GM23338 (cell line): Measurements from ENCODE around the gene OR1B1. TPM values are rescaled to one million over a fixed set of nuclear protein-coding genes. Genes with fewer than 3 reads are reported as not detected.

Experiments used
- ATAC-seq: fragments of 200-7000 bp; cut with Tn5 transposase; 3 replicates; pipeline ENCODE4 v1.9.1; 2020
- DNase-seq: peaks from one replicate; pipeline ENCODE4 v3.0.0-alpha.2; 2015; ENCODE audit warnings: low spot score
- H2AFZ ChIP-seq: fragments of 200-600 bp; sonication (generic); 2 replicates; pipeline ENCODE4 v1.8.0; 2016; ENCODE audit warnings: antibody characterized with exemption, mild to moderate bottlenecking, moderate library complexity
- H3F3A ChIP-seq: fragments of 200-600 bp; sonication (generic); replicated peaks from 2 replicates; pipeline ENCODE4 v1.8.0; 2017; ENCODE audit warnings: antibody characterized with exemption, mixed run types, low read depth
- H3K27ac ChIP-seq: fragments of 200-600 bp; sonication (generic); 2 replicates; pipeline ENCODE4 v1.6.1; 2016; ENCODE audit warnings: low read depth
- H3K27me3 ChIP-seq: fragments of 200-600 bp; sonication (generic); 2 replicates; pipeline ENCODE4 v1.8.0; 2016; ENCODE audit warnings: mild to moderate bottlenecking, mixed run types, moderate library complexity; ENCODE audit not compliant: insufficient read depth
- H3K36me3 ChIP-seq: fragments of 200-600 bp; sonication (generic); 2 replicates; pipeline ENCODE4 v1.8.0; 2016; ENCODE audit warnings: mild to moderate bottlenecking; ENCODE audit not compliant: insufficient read depth
- H3K4me1 ChIP-seq: fragments of 200-600 bp; sonication (generic); 2 replicates; pipeline ENCODE4 v1.8.0; 2016; ENCODE audit warnings: mild to moderate bottlenecking, moderate library complexity; ENCODE audit not compliant: insufficient read depth
- H3K4me2 ChIP-seq: fragments of 200-600 bp; sonication (generic); 2 replicates; pipeline ENCODE4 v1.7.1; 2017; ENCODE audit warnings: mixed run types
- H3K4me3 ChIP-seq: fragments of 200-600 bp; sonication (generic); 2 replicates; pipeline ENCODE4 v1.6.1; 2016; ENCODE audit warnings: mixed run types
- H3K79me2 ChIP-seq: fragments of 200-600 bp; sonication (generic); replicated peaks from 2 replicates; pipeline ENCODE4 v1.8.0; 2017; ENCODE audit warnings: mild to moderate bottlenecking; ENCODE audit not compliant: insufficient read depth
- H3K9me2 ChIP-seq: fragments of 200-600 bp; sonication (generic); 2 replicates; pipeline ENCODE4 v1.8.0; 2017; ENCODE audit not compliant: insufficient read depth
- H4K20me1 ChIP-seq: fragments of 200-600 bp; sonication (generic); replicated peaks from 2 replicates; pipeline ENCODE4 v1.8.0; 2017; ENCODE audit warnings: mild to moderate bottlenecking; ENCODE audit not compliant: insufficient read depth
- H3K27ac Mint-ChIP-seq: 2 replicates; pipeline ENCODE4 v1.8.0; 2020; ENCODE audit warnings: inconsistent platforms, mild to moderate bottlenecking, moderate library complexity, mixed read lengths
- H3K27me3 Mint-ChIP-seq: 3 replicates; pipeline ENCODE4 v1.8.0; 2022; ENCODE audit warnings: low read depth, mild to moderate bottlenecking, moderate library complexity, mixed read lengths, inconsistent platforms; ENCODE audit not compliant: insufficient read depth, poor library complexity
- H3K36me3 Mint-ChIP-seq: 3 replicates; pipeline ENCODE4 v1.8.0; 2021; ENCODE audit warnings: low read depth, mild to moderate bottlenecking, inconsistent platforms, moderate library complexity, mixed read lengths
- H3K4me1 Mint-ChIP-seq: 3 replicates; pipeline ENCODE4 v1.8.0; 2020; ENCODE audit warnings: mild to moderate bottlenecking, inconsistent platforms, mixed read lengths
- H3K4me3 Mint-ChIP-seq: 3 replicates; pipeline ENCODE4 v1.8.0; 2021; ENCODE audit warnings: moderate library complexity, mild to moderate bottlenecking, inconsistent platforms, mixed read lengths
- H3K9me3 Mint-ChIP-seq: 3 replicates; pipeline ENCODE4 v1.8.0; 2020; ENCODE audit warnings: moderate library complexity, mild to moderate bottlenecking, inconsistent platforms, mixed read lengths
- CREB1 ChIP-seq: fragments of 250-450 bp; sonication (Bioruptor Pico); IDR thresholded peaks from 2 replicates; pipeline ENCODE4 v1.5.0; 2020; ENCODE audit warnings: low read depth, mild to moderate bottlenecking, moderate library complexity
- ETS1 ChIP-seq: IDR thresholded peaks from 2 replicates; pipeline ENCODE4 v1.6.1; 2016; ENCODE audit warnings: antibody characterized with exemption
- EZH2 ChIP-seq: fragments of 200-600 bp; sonication (generic); IDR thresholded peaks from one replicate; pipeline ENCODE4 v1.8.0; 2017; ENCODE audit warnings: antibody characterized with exemption, mild to moderate bottlenecking, low read depth; ENCODE audit not compliant: unreplicated experiment
- POLR2AphosphoS5 ChIP-seq: IDR thresholded peaks from 2 replicates; pipeline ENCODE4 v1.6.1; 2016; ENCODE audit warnings: antibody characterized with exemption, low read depth
- ZNF462 ChIP-seq: fragments of 250-450 bp; sonication (Bioruptor Pico); IDR thresholded peaks from 2 replicates; pipeline ENCODE4 v1.5.0; 2020; ENCODE audit warnings: mild to moderate bottlenecking, moderate library complexity
- polyA plus RNA-seq: library from polyadenylated mRNA; unstranded; fragments of >200 nt; fragmentation: Nextera tagmentation; extraction: Ambion mirVana; gene quantifications from 2 replicates; pipeline ENCODE4 v1.2.1, GENCODE V29; 2016
- total RNA-seq: library from RNA; depleted of rRNA; stranded (reverse); fragments of >200 nt; shearing (Covaris generic); gene quantifications from 2 replicates; pipeline ENCODE4 v1.2.3, GENCODE V29; 2014

The OR1B1 gene
- total and polyA plus RNA-seq, 2 experiments from 2014 or later, result not detected

- TF ChIP-seq ZNF462 (no peak), EZH2 (no peak), POLR2AphosphoS5 (no peak), CREB1 (no peak)
Measured at GRCh38 chr9:122656378-122656777, 1.0 kb downstream of the OR1B1 start (continued).

GRCh38 chr9:122642226-122642625 lies 15.2 kb downstream of the OR1B1 start:
- no peaks in the 10 kb centered on the region for H3F3A ChIP-seq
- Mint-ChIP-seq H3K9me3 (peaks cover 87% of the 10 kb centered on the region), H3K27ac (no peak overlapping the region), H3K4me3 (no peak overlapping the region), H3K36me3 (peaks cover 11% of the 10 kb centered on the region), H3K27me3 (peaks cover 2% of the 10 kb centered on the region), H3K4me1 (no peaks in the 10 kb centered on the region)
- H3K27ac ChIP-seq, result no peak overlapping the region
- no peaks in the 10 kb centered on the region for H3K79me2 ChIP-seq
- no peaks in the 10 kb centered on the region for H4K20me1 ChIP-seq
- ATAC-seq, result no peak
- no peaks in the 10 kb centered on the region for H3K4me1 ChIP-seq
- H2AFZ ChIP-seq, result no peak overlapping the region
- H3K4me3 ChIP-seq, result no peak overlapping the region
- no peaks in the 10 kb centered on the region for H3K27me3 ChIP-seq
- peaks cover 8% of the 10 kb centered on the region; the same call in 1 of the 2 replicates for H3K36me3 ChIP-seq
- H3K4me2 ChIP-seq, result no peak overlapping the region
- DNase-seq, result no peak
- no peaks in the 10 kb centered on the region for H3K9me2 ChIP-seq
- TF ChIP-seq POLR2AphosphoS5, result no peak
- TF ChIP-seq ETS1, result no peak
- TF ChIP-seq CREB1, result no peak
- no peak for TF ChIP-seq ZNF462
